Parathyroid adenoma (tissue), 2 donors: ENCODE data around the gene KIF1A.

Experiments used
- H2AFZ ChIP-seq: fragments of 300-600 bp; sonication (generic); one replicate; pipeline ENCODE4 v1.7.0; 2017; ENCODE audit warnings: antibody characterized with exemption, mild to moderate bottlenecking
- H3K27ac ChIP-seq: fragments of 300-600 bp; sonication (generic); one replicate; pipeline ENCODE4 v1.7.0; 2017
- H3K27me3 ChIP-seq: fragments of 300-600 bp; sonication (generic); one replicate; pipeline ENCODE4 v1.7.0; 2017; ENCODE audit warnings: low read length; ENCODE audit not compliant: control insufficient read depth, insufficient read depth
- H3K36me3 ChIP-seq: fragments of 300-600 bp; sonication (generic); one replicate; pipeline ENCODE4 v1.7.0; 2017; ENCODE audit warnings: low read length; ENCODE audit not compliant: control insufficient read depth, insufficient read depth
- H3K4me1 ChIP-seq: fragments of 300-600 bp; sonication (generic); one replicate; pipeline ENCODE4 v1.7.0; 2017; ENCODE audit warnings: control low read depth
- H3K4me2 ChIP-seq: fragments of 300-600 bp; sonication (generic); one replicate; pipeline ENCODE4 v1.7.0; 2017; ENCODE audit warnings: low read length
- H3K4me3 ChIP-seq: fragments of 300-600 bp; sonication (generic); one replicate; pipeline ENCODE4 v1.7.0; 2017; ENCODE audit warnings: low read depth, low read length
- H3K79me2 ChIP-seq: fragments of 300-600 bp; sonication (generic); one replicate; pipeline ENCODE4 v1.7.0; 2017; ENCODE audit warnings: control low read depth
- H3K9ac ChIP-seq: fragments of 300-600 bp; sonication (generic); one replicate; pipeline ENCODE4 v1.7.0; 2017; ENCODE audit warnings: mild to moderate bottlenecking
- H3K9me3 ChIP-seq: fragments of 300-600 bp; sonication (generic); one replicate; pipeline ENCODE4 v1.7.0; 2017; ENCODE audit warnings: low read length; ENCODE audit not compliant: control insufficient read depth
- CTCF ChIP-seq: fragments of 300-600 bp; sonication (generic); IDR thresholded peaks from one replicate; pipeline ENCODE4 v1.7.0; 2017; ENCODE audit warnings: antibody characterized with exemption, mild to moderate bottlenecking
- donor health status: primary hyperparathyroidism.

KIF1A gene

GRCh38 chr2:240793313-240794177 is 26.5 kb downstream of the KIF1A start:
- H3K27ac ChIP-seq, result no peak overlapping the region
- H2AFZ ChIP-seq, result no peak overlapping the region
- no peaks in the 10 kb centered on the region for H3K79me2 ChIP-seq
- no peaks in the 10 kb centered on the region for H3K27me3 ChIP-seq
- H3K9me3 ChIP-seq, result no peaks in the 10 kb centered on the region
- H3K4me1 ChIP-seq, result no peaks in the 10 kb centered on the region
- no peak for TF ChIP-seq CTCF
- no peak overlapping the region for H3K9ac ChIP-seq
- H3K4me2 ChIP-seq, result no peak overlapping the region
- H3K36me3 ChIP-seq, result no peaks in the 10 kb centered on the region
- no peak overlapping the region for H3K4me3 ChIP-seq

GRCh38 chr2:240792629-240793312 is 27.2 kb downstream of the KIF1A start:
- Histone ChIP-seq H3K4me3 (no peak overlapping the region), H3K27ac (no peak overlapping the region), H3K27me3 (no peaks in the 10 kb centered on the region), H3K9ac (no peak overlapping the region), H3K36me3 (no peaks in the 10 kb centered on the region), H2AFZ (no peak overlapping the region), H3K4me2 (no peak overlapping the region), H3K79me2 (no peaks in the 10 kb centered on the region), H3K4me1 (no peaks in the 10 kb centered on the region), H3K9me3 (no peaks in the 10 kb centered on the region)
- TF ChIP-seq CTCF, result no peak

- Histone ChIP-seq H3K9me3 (no peaks in the 10 kb centered on the region), H2AFZ (no peak overlapping the region), H3K9ac (no peak overlapping the region), H3K27me3 (no peaks in the 10 kb centered on the region), H3K27ac (no peak overlapping the region), H3K36me3 (no peaks in the 10 kb centered on the region), H3K4me3 (no peak overlapping the region), H3K79me2 (no peaks in the 10 kb centered on the region), H3K4me2 (no peak overlapping the region), H3K4me1 (no peaks in the 10 kb centered on the region)
- no peak for TF ChIP-seq CTCF
Observed at GRCh38 chr2:240791821-240792628, 28.0 kb downstream of the KIF1A start.

GRCh38 chr2:240791221-240791800 is 28.7 kb downstream of the KIF1A start:
- Histone ChIP-seq H2AFZ (no peak overlapping the region), H3K36me3 (no peaks in the 10 kb centered on the region), H3K4me1 (no peaks in the 10 kb centered on the region), H3K9ac (no peak overlapping the region), H3K9me3 (no peaks in the 10 kb centered on the region), H3K4me3 (no peak overlapping the region), H3K27ac (no peak overlapping the region), H3K79me2 (no peaks in the 10 kb centered on the region), H3K27me3 (no peaks in the 10 kb centered on the region), H3K4me2 (no peak overlapping the region)
- no peak for TF ChIP-seq CTCF
